H9 (cell line): ENCODE measurements around the gene RRP9. TPM values are rescaled to one million over a fixed set of nuclear protein-coding genes. Genes with fewer than 3 reads are reported as not detected.

ENCODE experiments used
- DNase-seq: peaks from one replicate; pipeline ENCODE4 v3.0.0-alpha.2; 2017
- H2AFZ ChIP-seq: one replicate; pipeline ENCODE4 v1.6.1; 2013; ENCODE audit warnings: mild to moderate bottlenecking, low read length, control low read depth, moderate library complexity
- H2AK5ac ChIP-seq: 2 replicates; pipeline ENCODE4 v1.6.1; 2013; ENCODE audit warnings: low read length, control low read depth, mixed read lengths; ENCODE audit not compliant: insufficient read length
- H2BK120ac ChIP-seq: one replicate; pipeline ENCODE4 v1.6.1; 2013; ENCODE audit warnings: low read depth, mild to moderate bottlenecking, low read length, control low read depth, inconsistent platforms; ENCODE audit not compliant: poor library complexity, severe bottlenecking
- H2BK12ac ChIP-seq: 2 replicates; pipeline ENCODE4 v1.6.1; 2013; ENCODE audit warnings: low read length, control low read depth, mixed read lengths, low read depth; ENCODE audit not compliant: insufficient read length
- H2BK15ac ChIP-seq: 2 replicates; pipeline ENCODE4 v1.6.1; 2013; ENCODE audit warnings: low read depth, low read length, control low read depth
- H2BK20ac ChIP-seq: one replicate; pipeline ENCODE4 v1.6.1; 2013; ENCODE audit warnings: low read depth, mild to moderate bottlenecking, low read length, control low read depth, inconsistent platforms; ENCODE audit not compliant: poor library complexity, severe bottlenecking
- H2BK5ac ChIP-seq: 2 replicates; pipeline ENCODE4 v1.6.1; 2013; ENCODE audit warnings: low read length, control low read depth, mixed read lengths; ENCODE audit not compliant: insufficient read length
- H3K14ac ChIP-seq: 2 replicates; pipeline ENCODE4 v1.6.1; 2013; ENCODE audit warnings: low read length, control low read depth; ENCODE audit not compliant: insufficient read depth
- H3K18ac ChIP-seq: 2 replicates; pipeline ENCODE4 v1.6.1; 2013; ENCODE audit warnings: low read depth, mild to moderate bottlenecking, mixed read lengths, low read length, control low read depth; ENCODE audit not compliant: insufficient read length
- H3K23ac ChIP-seq: 2 replicates; pipeline ENCODE4 v1.6.1; 2013; ENCODE audit warnings: low read length, control low read depth, mixed read lengths, low read depth; ENCODE audit not compliant: insufficient read length
- H3K23me2 ChIP-seq: 2 replicates; pipeline ENCODE4 v1.6.1; 2013; ENCODE audit warnings: low read depth, mild to moderate bottlenecking, mixed read lengths, low read length, control low read depth; ENCODE audit not compliant: insufficient read length, poor library complexity, severe bottlenecking
- H3K27ac ChIP-seq: 2 replicates; pipeline ENCODE4 v1.5.1; 2013; ENCODE audit warnings: low read length, control low read depth, mixed read lengths, low read depth; ENCODE audit not compliant: insufficient read length
- H3K27me3 ChIP-seq: 2 replicates; pipeline ENCODE4 v1.6.1; 2013; ENCODE audit warnings: low read length, control low read depth, inconsistent platforms; ENCODE audit not compliant: insufficient read depth
- H3K4ac ChIP-seq: 2 replicates; pipeline ENCODE4 v1.6.1; 2013; ENCODE audit warnings: low read depth, mild to moderate bottlenecking, control low read depth, inconsistent platforms, low read length, moderate library complexity
- H3K4me1 ChIP-seq: 2 replicates; pipeline ENCODE4 v1.6.1; 2013; ENCODE audit warnings: low read length, control low read depth, inconsistent platforms; ENCODE audit not compliant: insufficient read depth
- H3K4me2 ChIP-seq: 2 replicates; pipeline ENCODE4 v1.6.1; 2013; ENCODE audit warnings: low read length, control low read depth, mixed read lengths; ENCODE audit not compliant: insufficient read length, insufficient read depth
- H3K56ac ChIP-seq: 2 replicates; pipeline ENCODE4 v1.6.1; 2013; ENCODE audit warnings: low read depth, mild to moderate bottlenecking, mixed read lengths, low read length, control low read depth; ENCODE audit not compliant: insufficient read length
- H3K79me1 ChIP-seq: 2 replicates; pipeline ENCODE4 v1.6.1; 2013; ENCODE audit warnings: low read depth, mild to moderate bottlenecking, moderate library complexity, low read length, control low read depth, inconsistent platforms; ENCODE audit not compliant: insufficient read depth, poor library complexity, severe bottlenecking
- H3K79me2 ChIP-seq: 2 replicates; pipeline ENCODE4 v1.6.1; 2013; ENCODE audit warnings: low read length, control low read depth, inconsistent platforms; ENCODE audit not compliant: insufficient read depth
- H3K9ac ChIP-seq: 2 replicates; pipeline ENCODE4 v1.6.1; 2013; ENCODE audit warnings: low read length, control low read depth, mixed read lengths; ENCODE audit not compliant: insufficient read length; ENCODE audit errors: extremely low read depth
- H3K9me3 ChIP-seq: one replicate; pipeline ENCODE4 v1.6.1; 2013; ENCODE audit warnings: low read depth, low read length, inconsistent platforms; ENCODE audit not compliant: control insufficient read depth
- H3T11ph ChIP-seq: one replicate; pipeline ENCODE4 v1.6.1; 2013; ENCODE audit warnings: mild to moderate bottlenecking, low read length, control low read depth, inconsistent platforms
- H4K20me1 ChIP-seq: one replicate; pipeline ENCODE4 v1.6.1; 2013; ENCODE audit not compliant: control insufficient read depth, insufficient read length, insufficient read depth
- H4K5ac ChIP-seq: 2 replicates; pipeline ENCODE4 v1.6.1; 2013; ENCODE audit warnings: low read depth, mild to moderate bottlenecking, mixed read lengths, low read length, control low read depth; ENCODE audit not compliant: insufficient read length
- H4K8ac ChIP-seq: replicated peaks from 2 replicates; pipeline ENCODE4 v1.6.1; 2013; ENCODE audit warnings: low read length, control low read depth, mixed read lengths, low read depth; ENCODE audit not compliant: insufficient read length
- H4K91ac ChIP-seq: 2 replicates; pipeline ENCODE4 v1.6.1; 2013; ENCODE audit warnings: low read depth, mild to moderate bottlenecking, moderate library complexity, mixed read lengths, low read length, control low read depth; ENCODE audit not compliant: insufficient read length
- H3K27ac Mint-ChIP-seq, 3 experiments: 2 replicates in 2 of 3; 3 replicates in 1 of 3; pipeline ENCODE4 v1.8.0; 2020 to 2021; ENCODE audit warnings: mixed read lengths in 3 of 3, mild to moderate bottlenecking in 1 of 3, moderate library complexity in 1 of 3
- H3K27me3 Mint-ChIP-seq: 2 replicates; pipeline ENCODE4 v1.8.0; 2021; ENCODE audit warnings: low read depth, mild to moderate bottlenecking, moderate library complexity, mixed read lengths
- H3K36me3 Mint-ChIP-seq, 3 experiments: 2 replicates in 2 of 3; 3 replicates in 1 of 3; pipeline ENCODE4 v1.8.0; 2020 to 2021; ENCODE audit warnings: low read depth in 3 of 3, mixed read lengths in 3 of 3; ENCODE audit not compliant: insufficient read depth in 1 of 3
- H3K4me1 Mint-ChIP-seq, 2 experiments: 2 replicates each; pipeline ENCODE4 v1.8.0; 2020; ENCODE audit warnings: mixed read lengths in 2 of 2
- H3K4me3 Mint-ChIP-seq, 2 experiments: 2 replicates in 1 of 2; 3 replicates in 1 of 2; pipeline ENCODE4 v1.8.0; 2020 to 2021; ENCODE audit warnings: mild to moderate bottlenecking in 2 of 2, mixed read lengths in 2 of 2, moderate library complexity in 1 of 2
- H3K9me3 Mint-ChIP-seq, 2 experiments: 2 replicates in 1 of 2; 3 replicates in 1 of 2; pipeline ENCODE4 v1.8.0; 2020; ENCODE audit warnings: mild to moderate bottlenecking in 2 of 2, mixed read lengths in 2 of 2, moderate library complexity in 1 of 2
- WGBS: extraction: QIAGEN DNeasy Blood & Tissue Kit; methylation state at CpG from one replicate; pipeline ENCODE4 v1.1.7; 2013; ENCODE audit warnings: missing lambda C conversion rate, low lambda C conversion rate, mixed read lengths; ENCODE audit not compliant: insufficient read length; ENCODE audit errors: extremely low coverage; 5-methylcytosine and 5-hydroxymethylcytosine counted together
- total RNA-seq: library from RNA; stranded (reverse); gene quantifications from 2 replicates; pipeline ENCODE4 v1.2.1, GENCODE V29; 2021
- TF ChIP-seq, protein P1 (sequence below): fragments of 200-600 bp; sonication (generic); conservative IDR thresholded peaks from 3 replicates; pipeline ENCODE4 v1.8.0; 2021; ENCODE audit warnings: antibody characterized with exemption, mild to moderate bottlenecking

Gene RRP9
- total RNA-seq, 1 experiment from 2014 or later: 64.0 TPM

DNA sequence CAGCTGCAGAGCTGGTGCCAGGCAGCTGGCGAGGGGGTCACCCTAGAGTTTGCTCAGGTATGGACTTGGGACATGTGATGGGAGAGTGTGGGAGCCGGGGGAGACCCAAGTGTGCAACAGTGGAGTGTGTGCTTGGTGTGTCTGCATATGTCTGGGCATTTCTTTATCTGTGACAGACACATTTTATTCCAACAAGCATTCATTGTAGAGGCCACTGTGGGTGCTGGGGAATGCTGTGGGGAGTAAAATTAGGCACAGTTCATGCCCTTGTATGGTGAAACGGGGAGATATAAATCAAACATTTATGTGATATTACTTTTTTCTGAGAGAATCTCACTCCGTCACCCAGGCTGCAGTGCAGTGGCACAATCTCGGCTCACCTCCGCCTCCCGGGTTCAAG lies 45.9 kb upstream of the RRP9 start:
- H3K4me2 ChIP-seq: no peak overlapping the region
- H2BK12ac ChIP-seq: no peak overlapping the region
- peaks cover 19 to 30% of the 10 kb centered on the region in 2 experiments for H3K4me1 Mint-ChIP-seq
- H3K4me1 ChIP-seq: peaks cover 3% of the 10 kb centered on the region; the same call in 1 of the 2 replicates
- no peak for DNase-seq
- no peak overlapping the region for H2BK20ac ChIP-seq
- H2BK5ac ChIP-seq: no peak overlapping the region
- no peak overlapping the region for H2AK5ac ChIP-seq
- H3K4ac ChIP-seq: no peak overlapping the region
- peaks cover 2% of the 10 kb centered on the region for H3K23me2 ChIP-seq
- H3K79me2 ChIP-seq: no peaks in the 10 kb centered on the region
- peaks cover 1% of the 10 kb centered on the region; the same call in 1 of the 2 replicates for H3K27me3 Mint-ChIP-seq
- no peak overlapping the region for H2BK15ac ChIP-seq
- H3K27ac ChIP-seq: no peak overlapping the region
- H4K20me1 ChIP-seq: peaks cover 3% of the 10 kb centered on the region
- H3T11ph ChIP-seq: no peak overlapping the region
- no peaks in the 10 kb centered on the region for H3K9me3 ChIP-seq
- H3K27me3 ChIP-seq: no peaks in the 10 kb centered on the region
- no peak overlapping the region for H4K8ac ChIP-seq
- TF ChIP-seq, protein P1, sequence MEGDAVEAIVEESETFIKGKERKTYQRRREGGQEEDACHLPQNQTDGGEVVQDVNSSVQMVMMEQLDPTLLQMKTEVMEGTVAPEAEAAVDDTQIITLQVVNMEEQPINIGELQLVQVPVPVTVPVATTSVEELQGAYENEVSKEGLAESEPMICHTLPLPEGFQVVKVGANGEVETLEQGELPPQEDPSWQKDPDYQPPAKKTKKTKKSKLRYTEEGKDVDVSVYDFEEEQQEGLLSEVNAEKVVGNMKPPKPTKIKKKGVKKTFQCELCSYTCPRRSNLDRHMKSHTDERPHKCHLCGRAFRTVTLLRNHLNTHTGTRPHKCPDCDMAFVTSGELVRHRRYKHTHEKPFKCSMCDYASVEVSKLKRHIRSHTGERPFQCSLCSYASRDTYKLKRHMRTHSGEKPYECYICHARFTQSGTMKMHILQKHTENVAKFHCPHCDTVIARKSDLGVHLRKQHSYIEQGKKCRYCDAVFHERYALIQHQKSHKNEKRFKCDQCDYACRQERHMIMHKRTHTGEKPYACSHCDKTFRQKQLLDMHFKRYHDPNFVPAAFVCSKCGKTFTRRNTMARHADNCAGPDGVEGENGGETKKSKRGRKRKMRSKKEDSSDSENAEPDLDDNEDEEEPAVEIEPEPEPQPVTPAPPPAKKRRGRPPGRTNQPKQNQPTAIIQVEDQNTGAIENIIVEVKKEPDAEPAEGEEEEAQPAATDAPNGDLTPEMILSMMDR: no peak
- H3K4me3 Mint-ChIP-seq: no peak overlapping the region
- no peak overlapping the region for H3K56ac ChIP-seq
- H4K5ac ChIP-seq: no peak overlapping the region
- H2BK120ac ChIP-seq: no peak overlapping the region
- H3K79me1 ChIP-seq: no peaks in the 10 kb centered on the region
- no peak overlapping the region for H3K14ac ChIP-seq
- no peak overlapping the region for H4K91ac ChIP-seq
- H3K27ac Mint-ChIP-seq: peak overlapping the region in 1 of 3 experiments; percentile 44; a peak in 1 of 7 replicates
- H3K18ac ChIP-seq: no peak overlapping the region
- H3K9me3 Mint-ChIP-seq: no peaks in the 10 kb centered on the region; a peak in 1 of 5 replicates
- H3K36me3 Mint-ChIP-seq: peaks cover 9 to 17% (median 13%) of the 10 kb centered on the region in 3 experiments
- H2AFZ ChIP-seq: no peak overlapping the region
- no peak overlapping the region for H3K23ac ChIP-seq
- H3K9ac ChIP-seq: no peak overlapping the region
- no CpG with 5 or more reads among the region's 7 CpGs for WGBS
